PC-3 (cell line): Measurements from ENCODE around the gene GDF2.

Experiments
- EZH2 ChIP-seq: fragments of 300-600 bp; sonication (generic); IDR thresholded peaks from one replicate; pipeline ENCODE4 v1.6.1; 2017; ENCODE audit warnings: antibody characterized with exemption, mild to moderate bottlenecking, low read length; ENCODE audit not compliant: unreplicated experiment
- EZH2phosphoT487 ChIP-seq: fragments of 300-600 bp; sonication (generic); IDR thresholded peaks from 2 replicates; pipeline ENCODE4 v1.6.1; 2018; ENCODE audit warnings: mild to moderate bottlenecking, antibody characterized with exemption, low read length, borderline replicate concordance
- TF ChIP-seq, protein P1 (sequence below): fragments of 300-600 bp; sonication (generic); conservative IDR thresholded peaks from 2 replicates; pipeline ENCODE4 v1.5.1; 2017; ENCODE audit warnings: antibody characterized with exemption, low read depth, mild to moderate bottlenecking, low read length

DNA sequence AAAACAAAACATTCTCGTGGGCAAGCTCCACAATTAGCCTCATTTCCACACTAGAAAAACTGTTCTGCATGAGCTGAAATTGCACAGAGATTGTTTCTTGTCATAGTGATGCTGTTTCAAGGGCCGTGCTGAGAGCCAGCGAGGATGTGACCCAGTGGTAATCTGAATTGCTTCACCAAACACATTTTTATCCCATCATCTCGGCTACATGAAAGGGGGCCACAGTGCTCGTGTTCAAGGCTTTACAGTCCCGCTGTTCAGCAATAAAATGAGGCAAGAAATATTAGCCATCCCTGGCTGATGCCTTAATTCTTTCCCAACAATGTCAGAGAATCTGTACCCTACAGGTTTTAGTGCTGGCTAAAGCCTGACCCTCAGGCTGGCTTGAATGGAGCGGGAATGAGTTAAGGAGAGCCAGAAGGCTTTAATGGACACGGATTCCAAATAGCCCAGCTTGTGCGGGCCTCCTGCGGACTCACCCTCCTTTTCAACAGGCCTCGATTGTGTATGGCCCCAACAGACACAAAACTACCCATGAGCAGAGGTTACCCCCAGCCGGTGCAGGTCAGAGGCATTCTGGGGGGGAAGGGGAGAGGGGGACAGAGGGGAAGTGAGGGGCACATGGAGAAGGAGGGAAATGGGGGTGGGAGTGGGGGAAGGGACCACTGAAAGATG lies 24.3 kb upstream of the GDF2 start:
- TF ChIP-seq EZH2, result no peak
- TF ChIP-seq, protein P1, sequence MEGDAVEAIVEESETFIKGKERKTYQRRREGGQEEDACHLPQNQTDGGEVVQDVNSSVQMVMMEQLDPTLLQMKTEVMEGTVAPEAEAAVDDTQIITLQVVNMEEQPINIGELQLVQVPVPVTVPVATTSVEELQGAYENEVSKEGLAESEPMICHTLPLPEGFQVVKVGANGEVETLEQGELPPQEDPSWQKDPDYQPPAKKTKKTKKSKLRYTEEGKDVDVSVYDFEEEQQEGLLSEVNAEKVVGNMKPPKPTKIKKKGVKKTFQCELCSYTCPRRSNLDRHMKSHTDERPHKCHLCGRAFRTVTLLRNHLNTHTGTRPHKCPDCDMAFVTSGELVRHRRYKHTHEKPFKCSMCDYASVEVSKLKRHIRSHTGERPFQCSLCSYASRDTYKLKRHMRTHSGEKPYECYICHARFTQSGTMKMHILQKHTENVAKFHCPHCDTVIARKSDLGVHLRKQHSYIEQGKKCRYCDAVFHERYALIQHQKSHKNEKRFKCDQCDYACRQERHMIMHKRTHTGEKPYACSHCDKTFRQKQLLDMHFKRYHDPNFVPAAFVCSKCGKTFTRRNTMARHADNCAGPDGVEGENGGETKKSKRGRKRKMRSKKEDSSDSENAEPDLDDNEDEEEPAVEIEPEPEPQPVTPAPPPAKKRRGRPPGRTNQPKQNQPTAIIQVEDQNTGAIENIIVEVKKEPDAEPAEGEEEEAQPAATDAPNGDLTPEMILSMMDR, result no peak
- TF ChIP-seq EZH2phosphoT487, result no peak
